GM12865 (cell line): ENCODE data around the gene SAMD14.

ENCODE experiments used
- DNase-seq: peaks from one replicate; pipeline ENCODE4 v3.0.0; 2010; ENCODE audit warnings: low read depth
- H3K4me3 ChIP-seq: 2 replicates; pipeline ENCODE4 v1.5.1; 2011; ENCODE audit warnings: mild to moderate bottlenecking, low read depth, low read length, control low read depth
- CTCF ChIP-seq: IDR thresholded peaks from 2 replicates; pipeline ENCODE4 v1.5.1; 2011; ENCODE audit warnings: low read length, control low read depth, low read depth, inconsistent platforms; ENCODE audit not compliant: insufficient read depth; ENCODE audit errors: missing control alignments

SAMD14 gene

GRCh38 chr17:50129728-50130558 lies at the start of gene SAMD14:
Gene SAMD14 (minus strand): TSS chr17:50130160. CDS start chr17:50124959, 5,201 bp downstream.
- TF ChIP-seq CTCF: no peak
- peak; percentile 60 for DNase-seq
- H3K4me3 ChIP-seq: peak within 1 kb of the TSS; percentile 65

- H3K4me3 ChIP-seq: no peak overlapping the region
- peak; percentile 76 for DNase-seq
- peak; percentile 55 for TF ChIP-seq CTCF
Observed at GRCh38 chr17:50177983-50178834, 48.2 kb upstream of the SAMD14 start.

DNA sequence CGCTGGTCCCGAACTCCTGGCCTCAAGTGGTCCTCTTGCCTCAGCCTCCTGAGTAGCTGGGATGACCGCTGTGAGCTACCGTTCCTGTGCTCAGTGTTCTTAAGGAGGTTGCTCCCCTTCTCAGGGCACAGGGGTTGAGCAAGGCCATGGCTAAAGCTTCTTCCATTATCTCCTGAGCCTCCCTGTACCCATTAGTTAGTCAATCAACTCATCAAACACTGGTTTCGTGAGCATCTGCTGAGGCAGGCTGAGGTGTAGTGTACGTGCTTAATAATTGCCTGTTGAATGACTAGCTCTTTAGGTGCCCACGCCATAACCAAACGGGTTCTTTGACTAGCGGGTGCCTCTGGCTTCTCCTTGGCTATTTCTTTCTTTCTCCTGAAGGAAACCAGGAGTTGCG lies 47.5 kb upstream of the SAMD14 start:
- no peak for DNase-seq
- H3K4me3 ChIP-seq: no peak overlapping the region
- no peak for TF ChIP-seq CTCF

GRCh38 chr17:50176559-50177357 lies 46.8 kb upstream of the SAMD14 start:
- no peak for TF ChIP-seq CTCF
- no peak for DNase-seq
- no peak overlapping the region for H3K4me3 ChIP-seq

- no peak for DNase-seq
- H3K4me3 ChIP-seq: no peak overlapping the region
- TF ChIP-seq CTCF: no peak
Observed at GRCh38 chr17:50175035-50175807, 45.3 kb upstream of the SAMD14 start.

DNA sequence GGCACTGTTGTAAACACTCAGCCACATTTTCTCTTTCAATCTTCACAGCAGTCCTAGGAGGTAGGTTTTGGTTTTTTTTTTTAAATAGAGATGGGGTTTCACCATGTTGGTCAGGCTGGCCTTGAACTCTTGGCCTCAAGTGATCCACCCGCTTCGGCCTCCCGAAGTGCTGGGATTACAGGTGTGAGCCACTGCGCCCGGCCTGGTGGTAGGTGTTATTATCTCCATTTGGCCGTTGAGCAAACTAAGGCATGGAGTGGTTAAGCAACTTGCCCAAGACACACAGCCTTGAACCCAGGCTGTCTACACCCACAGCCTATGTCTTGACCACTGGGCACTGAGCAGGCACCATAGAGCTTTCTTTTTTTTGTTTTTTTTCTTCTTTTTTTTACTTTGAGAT lies 44.5 kb upstream of the SAMD14 start:
- H3K4me3 ChIP-seq: no peak overlapping the region
- TF ChIP-seq CTCF: no peak
- no peak for DNase-seq
